Immature natural killer cell (primary cell): ENCODE data around the gene C13orf42. TPM values are rescaled to one million over a fixed set of nuclear protein-coding genes. Genes with fewer than 3 reads are reported as not detected.

Experiments used
- polyA plus RNA-seq, 3 donors: library from polyadenylated mRNA; unstranded; fragments of 300-500 nt; fragmentation: Illumina TruSeq; gene quantifications; one replicate each; pipeline ENCODE4 v1.2.3, GENCODE V29; 2021

The C13orf42 gene
- polyA plus RNA-seq, 3 donors from 2014 or later: not detected

Other genes with a start within 250 kb of the C13orf42 start
- 10 to 100 TPM; 52.9 to 70.5 (median 66.5) TPM for gene RNASEH2B, start 201.5 kb downstream of the C13orf42 start, polyA plus RNA-seq
- under 1 TPM in 1 of 3 donors, not detected in 2; 0.03 TPM for gene FAM124A, start 111.1 kb upstream of the C13orf42 start, polyA plus RNA-seq
- not detected for gene SERPINE3, start 228.4 kb upstream of the C13orf42 start, polyA plus RNA-seq